GM11168 (cell line): ENCODE measurements around the gene CARM1.
"Not testable (repeated sequence)": the region's sequence is repeated elsewhere in the genome, so short reads cannot be mapped to it uniquely, and the experiment has no call there.

ENCODE experiments used
- in situ Hi-C: fragments of 300-500 bp; cut with MboI; formaldehyde crosslinking; loops from one replicate; pipeline ENCODE4 v1.12.0; 2022; ENCODE audit warnings: low sequenced_read_pairs; ENCODE audit not compliant: unreplicated experiment

Gene CARM1

DNA sequence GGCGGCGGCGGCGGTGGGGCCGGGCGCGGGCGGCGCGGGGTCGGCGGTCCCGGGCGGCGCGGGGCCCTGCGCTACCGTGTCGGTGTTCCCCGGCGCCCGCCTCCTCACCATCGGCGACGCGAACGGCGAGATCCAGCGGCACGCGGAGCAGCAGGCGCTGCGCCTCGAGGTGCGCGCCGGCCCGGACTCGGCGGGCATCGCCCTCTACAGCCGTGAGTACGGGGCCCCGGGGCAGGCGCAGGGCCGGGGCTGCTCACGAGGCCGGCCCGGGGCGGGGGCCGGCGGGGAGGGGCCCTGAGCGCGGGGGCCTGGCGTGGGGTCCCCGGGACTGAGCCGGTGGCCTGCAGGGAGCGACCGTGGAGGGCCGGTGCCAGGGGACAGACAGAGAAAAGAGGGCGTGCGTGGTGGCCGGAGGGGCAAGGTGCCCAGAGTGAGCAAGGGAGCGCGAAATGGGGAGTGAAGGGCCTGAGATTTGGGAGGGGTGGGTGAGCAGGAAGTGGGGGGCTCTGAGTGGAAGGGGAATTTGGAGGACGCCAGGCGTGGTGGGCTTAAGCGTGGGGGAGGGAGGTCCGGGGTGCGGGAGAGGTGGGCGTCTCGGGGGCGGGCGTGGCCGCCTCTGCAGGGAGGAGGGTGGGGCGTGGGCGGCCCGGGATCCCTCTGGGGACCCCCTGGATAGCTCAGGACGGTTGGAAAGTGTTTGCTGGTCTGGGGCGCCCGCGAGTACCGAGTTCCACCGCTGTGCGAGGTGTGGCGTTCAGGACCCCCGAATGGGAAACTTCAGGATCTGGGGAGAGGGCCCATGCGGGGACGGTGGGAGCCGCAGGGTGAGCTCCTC lies 575 bp downstream of the CARM1 start:
- in situ Hi-C loops: no loop called here

DNA sequence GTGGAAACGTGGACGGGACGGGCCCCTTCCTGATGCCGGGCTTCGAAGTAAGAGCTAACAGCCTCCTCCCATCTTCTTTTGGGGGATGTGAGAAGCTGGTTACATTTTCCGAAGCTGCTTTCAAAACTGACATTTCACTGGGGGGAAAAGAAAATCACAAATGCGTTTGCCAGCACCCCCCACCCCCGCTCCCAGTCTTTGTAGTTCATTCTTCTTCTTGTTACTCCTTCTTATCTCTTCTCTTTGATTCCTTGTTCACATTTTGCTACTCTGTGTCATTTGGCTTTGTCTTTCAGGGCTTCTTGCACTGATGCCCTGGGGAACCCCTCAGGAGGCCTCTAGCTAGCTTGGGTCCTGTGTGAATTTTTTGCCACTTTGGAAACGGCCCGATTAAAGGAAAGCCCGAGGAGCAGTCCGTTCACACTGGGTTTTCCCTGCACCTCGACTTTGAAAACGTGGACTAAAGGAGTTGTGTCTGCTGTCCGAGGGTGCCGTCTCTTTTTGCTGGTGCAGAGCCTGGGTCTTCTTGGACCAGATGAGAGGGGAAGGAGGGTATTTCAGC lies 1.3 kb downstream of the CARM1 start:
- in situ Hi-C loops: no loop called here

DNA sequence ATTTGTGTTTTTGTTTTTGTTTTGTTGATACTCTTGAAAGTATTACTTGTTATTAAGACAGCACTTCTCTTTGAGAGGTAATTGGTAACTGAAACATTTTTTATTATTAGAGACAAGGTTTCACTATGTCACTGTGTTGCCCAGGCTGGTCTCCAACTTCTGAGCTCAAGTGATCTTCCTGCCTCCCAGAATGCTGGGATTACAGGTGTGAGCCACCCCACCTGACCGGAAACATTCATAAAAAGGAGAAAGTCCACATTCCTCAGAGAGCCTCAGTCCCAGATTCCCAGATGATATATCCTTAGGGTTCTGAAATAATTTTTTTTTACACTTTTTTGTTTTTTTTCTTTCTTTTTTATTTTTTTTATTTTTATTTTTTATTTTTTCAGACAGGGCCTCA lies 2.7 kb downstream of the CARM1 start:
- in situ Hi-C loops: no loop called here

DNA sequence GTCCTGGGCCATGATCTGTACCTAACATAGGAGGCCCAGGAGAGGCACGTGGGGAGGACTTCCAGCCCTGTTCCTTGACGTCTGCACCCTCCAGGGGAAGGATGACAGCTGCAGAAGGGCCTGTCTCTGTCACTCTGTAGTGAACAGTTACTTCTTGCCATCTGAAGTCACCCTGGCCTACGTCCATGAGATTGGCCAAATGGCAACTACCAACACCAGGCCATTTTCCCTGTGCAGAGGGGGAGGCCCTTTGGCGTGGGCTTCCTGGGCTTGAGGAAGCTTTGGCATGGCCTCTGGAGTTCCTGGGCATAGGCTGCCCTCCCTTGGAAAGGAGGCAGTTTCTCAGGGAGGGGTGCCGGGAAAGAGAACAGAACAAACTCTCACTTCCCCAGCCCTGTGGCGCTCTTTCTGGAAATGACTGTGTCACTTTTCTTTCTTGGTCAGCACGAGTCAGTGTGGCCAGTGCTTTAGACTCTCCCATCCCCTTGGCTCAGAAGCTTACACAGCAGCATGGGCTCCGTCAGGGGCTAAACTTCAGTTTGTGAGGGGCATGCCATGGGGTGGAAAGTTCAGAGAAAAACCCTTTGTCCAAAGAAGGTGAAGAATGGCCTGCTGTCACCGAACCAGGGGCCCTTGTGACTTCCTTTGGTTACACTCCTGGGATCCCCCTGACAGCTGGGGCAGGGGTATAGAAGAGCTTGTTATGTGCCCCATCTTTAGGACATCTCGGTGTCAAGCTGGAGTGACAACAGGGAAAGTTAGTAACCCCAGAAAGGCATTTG lies 5.3 kb downstream of the CARM1 start:
- in situ Hi-C loops: no loop called here

DNA sequence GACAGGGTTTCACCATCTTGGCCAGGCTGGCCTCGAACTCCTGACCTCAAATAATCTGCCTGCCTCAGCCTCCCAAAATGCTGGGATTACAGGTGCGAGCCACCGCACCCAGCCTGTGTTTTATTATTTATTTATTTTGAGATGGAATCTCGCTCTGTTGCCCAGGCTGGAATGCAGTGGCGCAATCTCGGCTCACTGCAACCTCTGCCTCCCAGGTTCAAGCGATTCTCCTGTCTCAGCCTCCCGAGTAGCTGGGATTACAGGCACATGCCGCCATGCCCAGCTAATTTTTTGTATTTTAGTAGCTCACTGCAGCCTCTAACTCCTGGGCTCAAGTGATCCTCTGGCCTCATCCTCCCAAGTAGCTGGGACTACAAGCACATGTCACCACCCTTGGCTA lies 6.3 kb downstream of the CARM1 start:
- in situ Hi-C loops: not testable (repeated sequence)

DNA sequence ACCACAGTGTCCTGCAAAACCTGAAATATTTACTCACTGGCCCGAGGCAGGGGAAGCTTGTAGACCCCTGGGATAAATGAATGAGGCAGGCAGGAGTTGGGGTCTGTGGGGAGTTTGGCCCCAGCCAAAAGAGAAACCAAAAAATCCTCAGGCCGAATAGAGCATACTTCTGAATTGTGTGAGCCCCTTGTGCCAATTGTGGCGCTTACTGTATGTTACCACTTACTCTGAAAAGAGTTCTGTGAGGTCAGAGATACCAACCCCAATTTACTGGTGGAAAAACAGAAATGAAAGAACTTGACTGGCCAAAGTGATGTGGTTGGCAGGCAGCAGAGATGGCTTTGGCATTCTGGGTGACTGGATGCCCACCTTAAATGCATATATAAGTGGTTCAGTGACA lies 6.9 kb downstream of the CARM1 start:
- in situ Hi-C loops: no loop called here

DNA sequence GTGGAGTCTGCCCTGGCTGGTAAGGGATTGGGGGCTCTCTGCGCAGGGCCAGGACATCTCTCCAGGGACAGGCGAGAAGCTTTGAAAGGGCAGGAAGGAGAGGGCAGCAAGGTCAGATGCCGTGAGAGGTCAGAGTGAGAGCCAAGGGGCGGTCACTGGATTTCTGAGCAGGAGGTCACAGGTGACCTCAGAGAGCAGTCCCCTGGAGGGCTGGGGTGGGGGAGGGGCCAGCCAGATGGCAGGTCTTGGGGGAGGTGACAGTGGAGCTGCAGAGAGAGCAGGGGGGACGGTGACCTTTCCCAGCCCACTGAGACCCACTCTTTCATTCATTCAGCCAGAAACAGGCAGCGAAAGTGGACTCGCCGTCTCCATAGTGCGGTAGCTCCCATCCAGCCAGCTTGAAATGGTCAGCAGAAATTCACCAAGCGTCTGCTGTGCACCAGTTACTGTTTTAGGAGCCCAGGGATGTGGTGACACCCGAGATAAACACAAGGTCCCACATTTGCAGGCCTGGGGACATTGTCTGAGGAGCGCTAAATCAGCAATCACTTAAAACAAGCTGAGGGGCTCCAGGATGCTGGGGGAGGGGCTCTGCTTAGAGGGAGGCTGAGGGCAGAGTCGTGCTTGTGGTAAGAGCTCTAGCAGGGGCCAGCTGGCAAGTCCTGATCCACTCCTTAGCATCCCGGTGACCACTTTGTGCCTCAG lies 10.2 kb downstream of the CARM1 start:
- in situ Hi-C loops: no loop called here

DNA sequence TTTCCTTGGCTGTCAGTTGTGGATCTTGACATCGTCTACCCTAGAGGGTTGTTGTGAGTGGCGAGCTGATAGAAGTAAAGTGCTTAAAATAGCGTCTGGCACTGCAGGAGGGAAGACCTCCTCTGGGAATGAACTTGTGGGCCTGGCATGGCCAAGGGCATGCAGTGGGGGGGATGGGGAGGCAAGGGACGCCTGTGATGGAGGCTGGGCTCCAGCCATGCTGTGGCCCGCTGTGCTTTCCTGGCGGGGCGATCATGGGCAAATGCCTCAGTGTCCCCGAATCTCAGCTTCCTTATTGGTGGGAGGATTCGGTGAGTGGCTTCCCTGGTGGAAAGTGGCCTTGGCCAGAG lies 10.7 kb downstream of the CARM1 start:
- in situ Hi-C loops: no loop called here

DNA sequence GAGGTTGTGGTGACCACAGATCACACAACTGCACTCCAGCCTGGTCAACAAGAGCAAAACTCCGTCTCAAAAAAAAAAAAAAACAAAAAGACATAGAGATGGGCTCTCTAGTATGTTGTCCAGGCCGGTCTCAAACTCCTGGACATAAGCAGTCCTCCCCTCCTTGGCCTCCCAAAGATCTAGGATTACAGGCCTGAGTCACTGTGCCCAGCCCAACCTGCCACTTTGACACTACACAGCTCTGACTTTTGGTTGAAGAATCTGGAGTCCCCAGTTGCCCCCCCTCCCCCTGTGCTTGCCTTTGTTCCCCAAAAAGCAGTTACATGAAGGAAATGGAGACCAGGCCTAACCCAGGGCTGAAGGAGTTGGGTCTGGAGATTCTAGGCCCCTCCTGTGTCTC lies 12.9 kb downstream of the CARM1 start:
- in situ Hi-C loops: no loop called here

DNA sequence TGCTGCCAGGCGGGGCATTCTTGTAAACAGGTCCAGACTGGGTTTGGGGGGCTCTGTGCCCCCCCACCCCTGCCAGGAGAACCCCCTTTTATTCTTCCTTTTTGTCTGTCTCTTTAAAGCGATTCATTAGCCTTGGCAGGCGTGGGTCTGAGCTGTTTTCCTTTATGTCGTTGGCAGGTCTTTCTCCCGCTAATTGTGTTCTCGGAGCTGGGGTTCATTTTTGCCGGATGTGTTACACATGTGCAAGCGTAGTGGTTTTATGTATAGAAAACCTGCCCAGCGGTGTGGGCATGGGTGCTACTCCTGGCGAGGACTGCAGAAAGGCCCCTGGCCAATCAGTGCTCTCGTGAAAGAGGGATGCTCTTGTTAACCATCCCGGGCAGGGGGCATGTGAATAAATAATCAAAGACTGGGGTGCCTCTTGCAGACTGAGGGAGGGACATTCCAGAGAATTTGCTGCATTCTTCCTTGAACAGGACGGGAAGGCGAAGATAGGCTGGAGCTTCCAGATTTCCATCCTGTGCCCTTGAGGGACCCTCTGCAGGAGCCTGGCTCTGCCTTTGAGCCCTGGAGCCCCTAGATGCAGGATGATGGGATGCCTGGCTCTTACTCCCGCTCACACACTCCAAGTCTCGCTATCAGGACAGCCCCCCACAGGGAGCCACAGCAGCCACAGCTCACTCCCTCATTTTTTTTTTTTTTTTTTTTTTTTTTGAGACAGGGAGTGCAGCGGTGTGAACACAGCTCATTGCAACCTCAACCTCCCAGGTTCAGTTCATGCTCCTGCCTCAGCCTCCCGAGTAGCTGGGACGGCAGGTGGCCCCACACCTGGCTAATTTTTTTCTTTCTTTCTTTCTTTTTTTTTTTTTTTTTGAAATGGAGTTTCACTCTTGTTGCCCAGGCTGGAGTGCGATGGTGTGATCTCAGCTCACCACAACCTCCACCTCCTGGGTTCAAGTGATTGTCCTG lies 14.1 kb downstream of the CARM1 start:
- in situ Hi-C loops: no loop called here

DNA sequence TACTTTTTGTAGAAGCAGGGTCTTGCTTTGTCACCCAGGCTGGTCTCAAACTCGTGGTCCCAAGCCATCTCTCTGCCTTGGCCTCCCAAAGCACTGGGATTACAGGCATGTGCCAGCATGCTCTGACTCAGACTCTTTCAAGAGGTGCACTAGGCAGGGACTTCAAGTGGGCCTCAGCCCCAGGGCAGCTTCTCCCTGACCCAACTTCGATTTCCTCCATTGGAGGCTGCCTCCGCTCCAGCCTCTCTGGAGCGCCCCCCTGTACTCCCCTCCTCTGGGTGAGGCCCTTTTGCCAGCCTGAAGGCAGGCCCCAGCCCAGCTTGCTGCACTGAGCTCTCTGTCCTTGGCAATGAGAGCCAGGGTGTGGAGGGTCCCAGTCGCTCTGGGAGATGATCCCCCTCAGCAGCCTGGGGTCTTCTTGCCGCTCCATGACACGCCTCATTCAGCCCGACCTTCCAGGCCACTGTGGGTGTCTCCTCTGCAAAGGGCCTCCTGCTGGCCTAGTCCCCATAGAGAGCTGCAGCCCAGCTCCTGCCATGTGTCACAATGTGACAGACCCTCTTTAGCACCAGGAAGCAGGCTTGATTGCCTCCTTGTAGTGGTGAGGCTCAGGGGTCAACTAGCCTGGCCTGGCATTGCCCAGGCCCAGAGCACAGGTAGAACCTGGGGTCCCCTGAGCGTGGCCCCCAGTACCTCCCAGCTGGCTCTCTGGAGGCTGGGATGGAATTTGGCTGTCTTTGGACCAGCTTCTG lies 16.4 kb downstream of the CARM1 start:
- in situ Hi-C loops: no loop called here

DNA sequence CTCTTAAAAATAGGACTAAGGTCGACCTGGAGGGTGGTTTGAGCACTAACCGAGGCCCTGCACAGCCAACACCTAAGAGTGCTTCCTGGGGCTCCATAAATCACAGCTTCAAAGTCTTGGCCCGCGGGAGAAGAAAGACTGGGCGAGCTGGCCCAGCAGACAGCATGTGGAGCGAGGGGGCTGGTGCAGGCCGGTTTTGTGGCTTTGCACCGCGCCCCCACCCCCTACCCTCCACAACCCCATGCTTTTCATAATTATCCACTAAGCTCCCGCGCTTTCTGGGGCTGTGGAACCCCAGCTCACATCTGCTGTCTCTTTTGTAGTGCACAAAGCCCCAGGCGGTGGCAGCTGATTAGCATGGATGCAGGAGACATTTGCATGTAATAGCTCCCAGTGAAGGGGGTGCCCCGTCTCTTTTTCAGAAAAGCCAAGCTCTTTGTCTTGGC lies 17.1 kb downstream of the CARM1 start:
- in situ Hi-C loops: no loop called here

DNA sequence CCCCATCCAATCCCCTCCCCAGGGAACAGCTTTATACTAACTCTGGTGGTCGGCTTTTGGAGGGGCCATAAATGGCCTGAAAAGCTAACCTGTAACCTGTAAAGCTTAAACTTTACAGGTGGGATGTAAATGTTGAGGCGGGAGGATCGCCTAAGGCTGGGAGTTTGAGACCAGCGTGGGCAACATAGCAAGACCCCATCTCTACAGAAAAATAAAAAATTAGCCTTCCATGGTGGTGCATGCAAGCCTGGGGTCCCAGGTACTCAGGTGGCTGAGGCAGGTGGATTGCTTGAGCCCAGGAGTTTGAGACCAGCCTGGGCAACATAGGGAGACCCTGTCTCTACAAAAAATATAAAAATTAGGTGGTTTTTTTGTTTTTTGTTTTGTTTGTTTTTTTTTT lies 18.5 kb downstream of the CARM1 start:
- in situ Hi-C loops: no loop called here

DNA sequence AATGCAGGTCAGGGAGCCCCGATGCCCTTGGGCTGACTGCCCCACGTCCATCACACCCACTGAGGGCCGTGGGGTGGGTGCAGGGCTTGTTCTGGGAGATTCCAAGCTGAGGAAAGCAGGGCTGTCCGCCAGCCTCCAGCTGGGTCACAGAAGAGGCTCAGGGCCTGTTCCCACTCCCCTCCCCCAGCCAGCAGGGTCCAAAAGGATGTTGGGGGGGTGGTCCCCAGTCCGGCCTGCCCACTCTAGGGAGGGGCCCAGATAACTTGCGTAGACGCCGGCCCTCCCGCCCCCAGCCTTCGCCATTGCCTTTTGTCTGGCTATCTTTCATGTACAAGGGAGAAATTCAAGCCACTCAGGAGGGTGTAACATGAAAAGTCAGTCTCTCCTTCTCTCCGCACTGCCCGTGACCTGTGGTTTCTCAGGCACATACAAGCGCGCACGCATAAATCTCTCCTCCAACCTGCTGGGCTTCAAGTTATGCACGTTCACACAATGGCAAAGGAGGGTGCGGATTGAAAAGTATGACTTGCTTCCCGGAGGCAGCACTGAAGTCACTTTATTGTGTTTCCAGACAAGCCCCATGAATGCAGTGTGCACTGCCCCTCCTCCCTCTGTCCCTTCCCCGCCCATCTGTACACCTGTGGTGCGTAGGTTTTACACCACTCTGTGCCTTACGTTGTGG lies 20.2 kb downstream of the CARM1 start:
- in situ Hi-C loops: no loop called here

DNA sequence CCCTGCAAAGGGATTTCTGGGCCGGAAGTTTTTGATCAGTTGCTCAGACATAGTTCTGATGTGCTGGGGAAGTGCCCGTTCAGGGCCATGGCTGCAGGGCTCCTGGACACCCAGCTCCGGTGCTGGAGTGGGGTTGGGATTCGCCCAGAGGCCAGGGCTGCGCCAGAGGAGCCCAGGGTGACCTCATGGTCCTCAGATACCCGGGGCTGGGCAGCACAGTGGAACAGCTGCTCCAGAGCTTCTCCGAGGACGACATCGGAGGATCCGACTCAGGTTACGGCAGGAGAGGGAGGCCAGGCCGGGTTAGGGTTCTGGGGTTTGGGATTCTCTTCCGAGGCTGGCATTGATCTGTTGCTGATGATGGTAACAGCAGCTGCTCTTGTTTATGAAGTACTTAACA lies 20.9 kb downstream of the CARM1 start:
- in situ Hi-C loops: no loop called here

DNA sequence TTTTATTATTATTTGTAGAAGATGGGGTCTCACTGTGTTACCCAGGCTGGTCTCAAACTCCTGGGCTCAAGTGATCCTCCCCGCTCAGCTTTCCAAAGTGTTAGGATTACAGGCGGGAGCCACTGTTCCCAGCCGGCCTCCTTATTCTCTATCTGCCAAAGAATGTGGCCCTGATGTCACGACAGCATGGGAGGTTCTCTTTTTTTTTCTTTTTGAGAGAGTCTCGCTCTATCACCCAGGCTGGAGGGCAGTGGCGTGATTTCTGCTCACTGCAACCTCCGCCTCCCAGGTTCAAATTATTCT lies 23.5 kb downstream of the CARM1 start:
- in situ Hi-C loops: no loop called here

DNA sequence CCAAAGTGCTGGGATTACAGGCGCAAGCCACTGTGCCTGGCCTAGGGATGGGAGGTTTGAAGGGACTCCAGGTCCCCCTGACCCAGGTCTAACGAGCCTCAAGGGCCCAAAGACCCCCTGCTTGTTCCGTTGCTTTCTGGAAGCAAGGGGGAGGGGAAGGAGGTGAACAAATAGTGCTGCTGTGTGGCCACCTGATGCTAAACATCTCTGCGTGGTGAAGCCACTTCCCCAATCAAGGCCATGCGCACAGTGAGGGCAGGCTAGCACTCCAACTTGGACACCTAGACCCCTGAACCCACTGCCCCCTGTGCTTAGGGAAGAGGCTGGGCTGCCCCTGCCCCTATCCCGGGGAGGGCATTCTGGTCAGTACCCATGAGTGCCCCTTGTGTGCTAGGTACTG lies 24.0 kb downstream of the CARM1 start:
- in situ Hi-C loops: no loop called here

DNA sequence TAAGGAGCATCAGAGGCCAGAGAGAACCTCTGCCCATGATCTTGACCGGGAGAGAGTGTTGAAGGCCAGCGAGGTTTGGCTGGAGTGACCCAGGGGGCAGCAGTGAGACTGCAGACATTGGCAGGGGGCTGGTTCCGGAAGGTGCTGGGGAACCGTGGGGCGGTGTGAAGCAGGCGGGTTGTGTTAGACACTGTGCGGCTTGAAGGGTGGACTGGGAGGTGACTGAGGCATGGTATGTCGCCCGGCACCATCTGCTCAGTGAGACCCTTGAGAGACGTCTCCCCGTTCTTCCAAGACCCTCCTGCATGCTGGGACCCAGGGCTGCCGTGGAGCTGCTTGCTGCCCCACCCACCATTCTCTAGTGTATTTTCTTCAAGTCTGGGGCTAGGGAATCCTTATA lies 24.6 kb downstream of the CARM1 start:
- in situ Hi-C loops: no loop called here
